M059J (cell line): ENCODE measurements around the gene CELSR1. TPM values are rescaled to one million over a fixed set of nuclear protein-coding genes. Genes with fewer than 3 reads are reported as not detected.
"Not testable (repeated sequence)": the region's sequence is repeated elsewhere in the genome, so short reads cannot be mapped to it uniquely, and the experiment has no call there.

ENCODE experiments used
- DNase-seq: peaks from one replicate; pipeline ENCODE4 v3.0.0-alpha.2; 2012; ENCODE audit warnings: low read depth
- total RNA-seq: library from RNA; depleted of rRNA; stranded (reverse); fragments of >200 nt; shearing (Covaris generic); gene quantifications from 2 replicates; pipeline ENCODE4 v1.2.3, GENCODE V29; 2014; rRNA removed

CELSR1 gene
- total RNA-seq, 1 experiment from 2014 or later: 11.8 TPM

- DNase-seq: no peak
Observed at GRCh38 chr22:46320166-46320710, 217.2 kb downstream of the CELSR1 start.

GRCh38 chr22:46319319-46319718 lies 218.1 kb downstream of the CELSR1 start:
- DNase-seq: no peak

GRCh38 chr22:46318576-46318975 lies 218.8 kb downstream of the CELSR1 start:
- no peak for DNase-seq

- no peak for DNase-seq
Observed at GRCh38 chr22:46317646-46318045, 219.8 kb downstream of the CELSR1 start.

- DNase-seq: no peak
Observed at GRCh38 chr22:46315976-46316375, 221.4 kb downstream of the CELSR1 start.

GRCh38 chr22:46312848-46313247 lies 224.6 kb downstream of the CELSR1 start:
- not testable (repeated sequence) for DNase-seq

- DNase-seq: no peak
Observed at GRCh38 chr22:46312056-46312455, 225.4 kb downstream of the CELSR1 start.

Other genes with a start within 250 kb of the CELSR1 start
- gene GTSE1, start 240.8 kb downstream of the CELSR1 start, total RNA-seq: 19.8 and 26.7 TPM in 2 replicates
- 29.6 and 45.2 TPM in 2 replicates for gene TRMU, start 201.9 kb downstream of the CELSR1 start, total RNA-seq
- gene GRAMD4, start 82.8 kb upstream of the CELSR1 start, total RNA-seq: 2.9 and 7.9 TPM in 2 replicates
- gene CERK, start 200.6 kb upstream of the CELSR1 start, total RNA-seq: 12.2 and 22.8 TPM in 2 replicates
- 6.8 and 7.3 TPM in 2 replicates for gene TBC1D22A, start 225.0 kb upstream of the CELSR1 start, total RNA-seq